HG02678 (cell line): ENCODE data around the gene FOSB.
"Not testable (repeated sequence)": the region's sequence is repeated elsewhere in the genome, so short reads cannot be mapped to it uniquely, and the experiment has no call there.

Source experiments
- ATAC-seq: cut with Tn5 transposase; IDR thresholded peaks from one replicate; pipeline ENCODE4 v1.9.1; 2021; ENCODE audit warnings: mild to moderate bottlenecking, moderate library complexity; ENCODE audit not compliant: unreplicated experiment

The FOSB gene

DNA sequence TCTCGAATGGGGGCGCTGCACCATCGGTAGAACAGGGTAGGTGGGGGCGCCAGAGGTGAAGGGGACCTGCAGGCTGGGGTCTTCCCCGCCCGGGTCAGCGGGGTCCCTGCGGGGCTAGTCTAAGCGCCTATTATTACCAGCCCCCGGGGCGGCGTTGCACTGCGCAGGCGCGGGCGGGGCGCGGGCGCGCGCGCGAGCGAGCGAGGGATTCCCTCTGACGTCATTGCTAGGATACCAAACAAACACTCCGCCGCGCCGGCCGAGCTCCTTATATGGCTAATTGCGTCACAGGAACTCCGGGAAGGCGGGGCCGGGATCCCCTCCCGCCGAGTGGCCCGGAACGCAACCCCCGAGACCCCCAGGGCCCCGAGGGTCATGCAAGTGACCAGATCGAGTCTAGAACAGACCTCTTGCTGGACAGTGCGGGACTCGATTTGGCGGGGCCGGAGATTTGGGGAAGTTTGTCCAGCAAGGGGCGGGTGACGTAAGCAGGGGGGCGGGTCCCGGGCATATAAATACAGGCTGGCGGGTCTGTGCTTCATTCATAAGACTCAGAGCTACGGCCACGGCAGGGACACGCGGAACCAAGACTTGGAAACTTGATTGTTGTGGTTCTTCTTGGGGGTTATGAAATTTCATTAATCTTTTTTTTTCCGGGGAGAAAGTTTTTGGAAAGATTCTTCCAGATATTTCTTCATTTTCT is at the start of gene FOSB:
Gene FOSB (plus strand): TSS at position 541 of the 703 bp plus-strand sequence. CDS start 591 bp downstream, outside the sequence.
- ATAC-seq, result peak; percentile 50

DNA sequence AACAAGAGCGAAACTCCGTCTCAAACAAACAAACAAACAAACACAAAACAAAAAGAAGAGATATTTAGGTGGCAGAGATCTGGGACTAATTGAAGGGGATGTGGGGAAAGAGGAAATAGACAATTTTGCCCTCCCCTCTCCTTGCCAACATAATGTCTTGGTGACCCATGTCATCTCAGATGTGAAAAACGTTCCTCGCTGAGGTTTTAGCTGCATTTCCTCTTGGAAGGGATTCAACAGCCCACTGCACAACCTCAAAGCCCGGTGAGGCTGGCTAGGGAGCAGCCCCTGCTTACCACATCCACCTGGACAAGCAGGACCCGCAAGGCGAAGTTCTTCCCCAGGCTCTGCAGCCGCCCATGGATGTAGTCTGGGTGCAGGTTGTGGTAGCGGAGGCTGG is 49.0 kb upstream of the FOSB start:
- ATAC-seq, result no peak

DNA sequence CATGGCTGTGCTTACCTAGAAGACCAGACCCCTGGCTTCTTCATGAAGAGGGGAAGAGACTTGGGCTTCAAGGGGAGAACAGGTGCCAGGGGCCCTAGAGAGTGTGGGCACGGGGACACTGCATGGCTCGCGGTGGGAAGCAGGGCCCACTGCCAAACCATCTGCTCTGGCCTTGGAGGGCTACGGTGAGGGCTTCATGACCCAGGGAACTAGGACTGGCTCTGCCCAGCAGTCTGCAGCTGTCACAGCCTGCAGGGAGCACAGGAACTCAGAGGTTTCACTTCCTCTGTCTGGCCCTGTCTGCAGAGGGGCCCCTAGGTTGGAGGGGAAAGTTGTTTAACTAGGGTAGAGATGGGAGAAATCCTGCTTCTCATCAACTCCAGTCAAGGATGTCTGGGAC is 48.4 kb upstream of the FOSB start:
- ATAC-seq, result peak; percentile 65

DNA sequence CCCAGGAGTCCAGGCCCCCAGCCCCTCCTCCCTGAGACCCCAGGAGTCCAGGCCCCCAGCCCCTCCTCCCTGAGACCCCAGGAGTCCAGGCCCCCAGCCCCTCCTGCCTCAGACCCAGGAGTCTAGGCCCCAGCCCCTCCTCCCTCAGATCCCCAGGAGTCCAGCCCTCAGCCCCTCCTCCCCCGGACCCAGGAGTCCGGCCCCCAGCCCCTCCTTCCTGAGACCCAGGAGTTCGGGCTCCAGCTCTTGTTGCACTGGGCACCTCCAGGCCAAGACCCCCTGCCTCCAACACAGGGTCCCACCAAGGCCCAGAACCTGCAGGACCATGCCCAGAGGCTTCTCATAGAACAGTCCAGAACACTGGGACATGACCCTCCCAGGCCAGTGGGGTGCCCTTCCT is 47.9 kb upstream of the FOSB start:
- ATAC-seq, result no peak

DNA sequence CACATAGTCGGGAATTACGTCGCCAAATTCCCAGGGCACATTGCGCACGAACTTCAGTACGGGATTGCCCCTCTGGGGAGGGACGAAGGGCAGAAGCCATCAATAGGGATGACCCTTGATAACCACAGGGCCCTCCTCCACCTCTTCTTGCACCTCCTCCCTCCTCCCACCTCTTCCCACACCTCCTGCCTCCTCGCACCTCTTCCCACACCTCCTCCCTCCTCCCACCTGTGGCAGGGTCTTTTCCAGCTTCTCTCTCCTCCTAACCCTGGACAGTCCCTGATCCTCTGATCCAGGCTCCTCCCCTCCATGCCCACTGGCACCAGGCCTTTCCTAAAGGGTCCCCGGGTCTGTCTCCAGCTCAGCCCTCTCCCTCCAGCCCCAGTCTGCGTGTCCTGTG is 47.4 kb upstream of the FOSB start:
- ATAC-seq, result no peak

DNA sequence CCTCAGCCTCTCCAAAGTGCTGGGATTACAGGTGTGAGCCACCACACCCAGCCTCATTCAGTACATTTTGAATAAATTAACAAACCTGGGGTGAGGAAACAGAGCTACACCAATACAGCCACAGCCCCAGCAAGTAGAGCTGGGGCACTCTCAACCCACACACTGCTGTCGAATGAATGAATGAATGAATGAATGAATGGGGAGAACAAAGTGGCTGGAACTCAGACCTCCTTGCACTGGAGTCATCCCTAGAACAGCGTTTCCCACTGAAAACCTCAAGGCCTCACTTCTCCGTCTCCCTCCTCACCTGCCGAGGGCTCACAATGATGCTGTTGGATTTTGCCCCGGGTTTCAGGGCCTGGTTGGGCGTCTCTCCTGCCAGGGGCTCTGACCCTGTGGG is 46.9 kb upstream of the FOSB start:
- no peak for ATAC-seq

DNA sequence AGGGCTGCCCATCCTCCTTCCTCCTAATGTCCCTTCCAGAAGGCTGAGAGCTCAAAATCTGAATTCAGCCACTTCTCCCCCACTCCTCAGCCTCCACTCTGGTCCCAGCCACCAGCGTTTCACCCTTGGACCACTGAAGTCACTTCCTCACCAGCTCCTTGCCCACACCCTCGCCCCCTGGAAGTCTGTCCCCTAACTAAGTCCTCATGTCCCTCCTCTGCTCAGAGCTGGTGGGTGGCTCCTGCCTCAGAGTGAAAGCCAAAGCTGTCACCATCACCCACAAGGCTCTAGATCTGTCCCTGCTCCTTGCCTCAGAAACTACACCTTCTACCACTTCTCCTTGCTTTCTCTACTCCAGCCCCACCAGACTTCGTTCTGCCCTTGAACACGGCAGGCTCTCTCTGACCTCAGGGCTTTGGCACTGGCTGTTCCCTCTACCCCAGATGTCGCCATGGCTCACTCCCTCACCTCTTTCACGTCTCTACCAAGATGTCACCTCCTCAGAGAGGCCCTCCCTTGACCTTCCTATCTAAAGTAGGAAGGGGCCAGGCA is 45.8 kb upstream of the FOSB start:
- no peak for ATAC-seq

DNA sequence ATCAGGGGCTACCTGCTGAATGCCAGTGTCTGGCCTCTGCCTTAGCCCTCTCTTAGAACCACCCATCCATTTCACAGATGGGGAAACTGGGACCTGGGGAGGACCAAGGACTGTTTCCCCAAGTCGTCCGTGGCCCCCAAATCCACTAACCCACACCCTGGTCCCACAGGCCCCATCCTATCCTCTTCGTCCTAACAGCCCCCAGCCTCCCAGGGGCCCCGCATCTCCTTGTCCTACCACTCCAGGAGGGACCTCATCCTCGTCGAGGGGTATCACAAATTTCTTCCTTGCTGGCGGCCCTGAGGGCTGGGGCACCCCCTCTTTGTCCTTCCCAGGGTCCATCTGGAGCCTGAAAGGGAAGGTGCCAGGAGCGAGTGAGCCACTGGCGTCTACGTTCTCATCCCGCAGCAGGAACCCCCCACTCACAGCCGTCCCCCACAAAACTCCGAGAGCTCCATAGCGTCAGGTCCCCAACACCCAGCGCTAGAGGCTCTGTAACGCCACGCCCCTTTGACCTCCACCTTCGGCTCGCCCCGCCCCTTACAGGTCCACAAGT is 44.7 kb upstream of the FOSB start:
- ATAC-seq, result no peak

DNA sequence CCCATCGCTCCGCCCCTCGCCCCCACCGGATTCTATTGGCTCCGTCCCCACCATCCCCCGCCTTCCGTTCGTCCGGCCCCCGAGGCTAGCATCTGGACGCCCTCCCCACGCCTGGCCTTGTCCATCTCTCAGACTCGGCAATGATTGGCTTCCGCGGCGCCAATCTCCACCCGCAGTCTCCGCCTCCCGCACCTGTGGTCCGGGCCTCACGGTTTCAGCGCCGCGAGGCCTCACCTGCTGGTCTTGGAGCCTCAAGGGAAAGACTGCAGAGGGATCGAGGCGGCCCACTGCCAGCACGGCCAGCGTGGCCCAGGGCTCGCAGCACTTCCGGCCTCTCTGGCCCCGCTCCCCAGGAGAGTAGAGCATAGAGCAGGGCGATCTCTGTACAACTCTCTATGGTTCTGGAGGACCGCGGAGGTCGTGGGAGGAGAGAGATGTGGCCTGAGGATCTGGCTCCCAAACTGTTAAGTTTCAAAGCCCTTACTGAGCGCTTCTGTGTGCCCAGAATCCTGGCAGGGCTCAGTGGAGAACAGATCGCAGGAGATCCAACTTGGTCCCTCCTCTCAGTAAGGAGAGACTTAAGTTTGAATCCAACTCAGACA is 44.1 kb upstream of the FOSB start, which contains the start of gene ERCC1:
Gene ERCC1 (minus strand): TSS at position 329 of the 602 bp plus-strand sequence. CDS start 543 bp downstream, outside the sequence.
- ATAC-seq, result peak; percentile 70

DNA sequence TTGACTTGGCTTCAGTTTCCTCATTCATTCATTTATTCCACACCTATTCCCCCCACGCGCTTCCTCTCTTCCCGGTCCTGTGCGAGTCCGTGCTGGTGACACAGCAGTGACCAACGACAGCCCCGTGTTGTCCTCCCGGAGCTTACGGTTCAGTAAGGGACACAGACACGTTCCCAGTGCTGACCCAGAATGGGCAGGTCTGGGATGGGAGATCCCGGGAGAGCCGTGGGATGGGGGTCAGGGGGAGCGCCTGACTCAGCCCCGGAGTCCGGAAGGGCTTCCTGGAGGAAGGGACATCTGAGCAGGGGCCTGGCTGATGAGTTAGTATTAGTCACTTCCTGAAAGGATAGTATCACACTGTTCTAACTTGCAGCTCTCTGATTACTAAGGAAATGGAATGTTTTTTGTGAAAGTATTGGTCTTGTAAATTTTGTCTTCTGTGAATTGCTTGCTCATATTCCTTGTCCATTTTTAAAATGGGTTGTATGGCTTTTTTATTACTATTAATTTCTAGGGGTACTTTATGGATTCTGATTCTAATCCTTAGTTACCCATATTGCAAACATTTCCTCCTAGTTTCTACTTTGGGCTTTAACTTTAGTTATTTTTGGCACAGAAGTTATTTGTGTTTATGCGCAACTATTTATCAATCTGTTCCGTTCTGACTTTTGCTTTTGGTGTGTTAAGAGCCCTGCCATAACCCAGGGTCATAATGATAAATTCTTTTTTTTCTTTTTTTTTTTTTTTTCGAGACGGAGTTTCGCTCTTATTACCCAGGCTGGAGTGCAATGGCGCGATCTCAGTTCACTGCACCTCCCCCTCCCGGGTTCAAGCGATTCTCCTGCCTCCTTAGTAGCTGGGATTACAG is 43.4 kb upstream of the FOSB start:
- ATAC-seq, result no peak

DNA sequence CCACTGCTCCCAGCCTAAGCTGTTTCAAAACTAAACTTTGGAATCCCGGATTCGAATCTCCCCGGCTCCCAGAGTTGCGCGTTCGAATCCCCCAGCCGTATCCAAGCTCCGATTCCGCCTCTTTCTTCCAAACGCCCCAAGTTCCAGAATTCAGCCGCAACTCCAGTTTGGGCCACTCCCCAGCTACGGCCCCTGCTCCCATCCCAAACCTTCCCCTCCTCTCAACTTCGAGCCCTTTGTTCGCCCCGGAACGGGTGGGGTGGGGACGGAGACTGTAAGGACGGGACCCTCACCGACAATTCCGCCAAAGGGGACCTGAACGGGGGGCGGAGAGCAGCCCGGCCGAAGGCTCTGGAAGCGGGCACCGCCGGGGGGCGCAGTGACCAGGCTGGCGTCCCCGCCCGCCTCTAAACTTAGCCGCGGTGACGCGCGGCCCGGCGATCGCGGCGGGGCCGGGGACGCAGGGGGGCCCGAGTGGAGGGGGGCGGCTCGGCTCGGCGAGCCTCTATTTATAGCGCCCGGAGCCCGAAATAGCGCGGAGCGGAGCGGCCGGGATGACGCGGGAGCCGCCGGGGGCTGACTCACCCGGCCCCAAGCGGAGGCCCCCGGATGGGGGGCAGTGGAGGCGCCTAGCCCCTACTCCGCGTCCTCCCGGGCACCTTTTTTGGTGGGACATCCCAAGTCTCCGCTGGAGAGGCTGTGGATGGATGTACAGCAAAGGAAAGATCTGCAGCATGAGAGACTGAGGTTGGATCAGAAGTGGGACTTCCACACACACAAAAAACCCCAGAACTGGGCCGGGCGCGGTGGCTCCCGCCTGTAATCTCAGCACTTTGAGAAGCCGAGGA is 39.2 kb upstream of the FOSB start:
- ATAC-seq, result no peak

DNA sequence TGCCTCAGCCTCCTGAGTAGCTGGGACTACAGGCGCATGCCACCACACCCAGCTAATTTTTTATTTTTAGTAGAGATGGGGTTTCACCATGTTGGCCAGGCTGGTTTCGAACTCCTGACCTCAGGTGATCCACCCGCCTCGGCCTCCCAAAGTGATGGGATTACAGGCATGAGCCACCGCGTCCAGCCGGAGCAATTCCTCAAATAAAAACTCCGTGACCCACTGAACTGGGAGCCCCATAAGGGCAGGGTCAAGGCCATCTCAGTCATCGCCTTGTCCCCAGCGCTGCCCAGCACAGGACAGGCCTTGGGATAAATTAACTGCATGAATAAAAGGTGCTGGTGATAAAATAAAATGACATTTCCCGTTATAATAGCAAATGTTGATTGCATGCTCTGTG is 37.9 kb upstream of the FOSB start:
- not testable (repeated sequence) for ATAC-seq

DNA sequence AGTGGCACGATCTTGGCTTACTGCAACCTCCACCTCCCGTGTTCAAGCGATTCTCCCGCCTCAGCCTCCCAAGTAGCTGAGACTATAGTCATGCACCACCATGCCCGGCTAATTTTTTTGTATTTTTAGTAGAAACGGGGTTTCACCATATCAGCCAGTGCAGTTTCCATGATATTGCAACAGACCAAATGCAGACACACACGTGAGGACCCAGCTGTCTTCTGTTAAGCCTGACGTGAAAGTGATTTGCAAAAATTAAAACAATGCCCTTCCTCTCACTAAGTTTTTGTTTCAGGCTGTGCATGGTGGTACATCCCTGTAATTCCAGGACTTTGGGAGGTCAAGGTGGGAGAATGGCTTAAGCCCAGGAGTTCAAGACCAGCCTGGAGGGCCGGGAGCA is 36.8 kb upstream of the FOSB start:
- ATAC-seq, result not testable (repeated sequence)

DNA sequence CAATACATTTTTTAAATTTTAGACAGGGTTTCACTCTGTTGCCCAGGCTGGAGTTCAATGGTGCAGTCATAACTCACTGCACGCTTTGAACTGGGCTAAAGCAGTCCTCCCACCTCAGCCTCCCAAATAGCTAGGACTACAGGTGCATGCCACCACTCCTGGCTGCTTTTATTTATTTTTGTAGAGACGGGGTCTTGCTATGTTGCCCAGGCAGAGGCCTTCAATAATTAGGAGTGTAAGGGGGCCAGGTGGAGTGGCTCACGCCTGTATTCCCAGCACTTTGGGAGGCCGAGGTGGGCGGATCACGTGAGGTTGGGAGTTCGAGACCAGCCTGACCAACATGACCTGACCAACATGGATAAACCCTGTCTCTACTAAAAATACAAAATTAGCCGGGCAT is 35.3 kb upstream of the FOSB start:
- not testable (repeated sequence) for ATAC-seq

DNA sequence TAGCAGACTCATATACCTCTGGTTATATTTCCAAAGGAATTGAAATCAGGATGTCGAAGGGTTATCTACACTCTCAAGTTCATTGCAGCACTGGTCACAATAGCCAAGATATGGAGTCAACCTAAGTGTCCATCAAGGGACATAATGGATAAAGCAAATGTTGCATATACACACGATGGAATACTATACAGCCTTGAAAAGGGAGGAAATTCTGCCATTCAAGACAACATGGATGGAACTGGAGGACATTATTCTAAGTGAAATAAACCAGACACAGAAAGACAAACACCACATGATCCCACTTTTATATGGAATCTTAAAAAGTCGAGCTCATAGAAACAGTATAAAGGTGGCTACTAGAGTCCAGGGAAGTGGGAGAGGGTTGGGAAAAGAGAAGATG is 30.5 kb upstream of the FOSB start:
- ATAC-seq, result no peak

DNA sequence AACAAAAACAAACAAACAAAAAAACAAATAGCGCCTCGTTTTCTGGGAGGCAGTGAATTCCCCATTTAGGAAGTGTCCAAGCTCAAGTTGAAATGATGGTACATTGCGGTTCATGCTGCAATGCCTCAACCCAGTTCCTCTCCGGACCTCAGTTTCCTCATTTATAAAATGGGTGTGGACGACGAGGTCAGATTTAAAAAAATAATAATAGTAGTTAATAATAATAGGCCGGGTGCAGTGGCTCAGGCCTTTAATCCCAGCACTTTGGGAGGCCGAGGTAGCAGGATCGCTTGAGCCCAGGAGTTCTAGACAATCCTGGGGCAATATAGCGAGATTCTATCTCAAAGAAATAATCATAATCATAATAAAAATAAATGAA is 28.6 kb upstream of the FOSB start:
- no peak for ATAC-seq

DNA sequence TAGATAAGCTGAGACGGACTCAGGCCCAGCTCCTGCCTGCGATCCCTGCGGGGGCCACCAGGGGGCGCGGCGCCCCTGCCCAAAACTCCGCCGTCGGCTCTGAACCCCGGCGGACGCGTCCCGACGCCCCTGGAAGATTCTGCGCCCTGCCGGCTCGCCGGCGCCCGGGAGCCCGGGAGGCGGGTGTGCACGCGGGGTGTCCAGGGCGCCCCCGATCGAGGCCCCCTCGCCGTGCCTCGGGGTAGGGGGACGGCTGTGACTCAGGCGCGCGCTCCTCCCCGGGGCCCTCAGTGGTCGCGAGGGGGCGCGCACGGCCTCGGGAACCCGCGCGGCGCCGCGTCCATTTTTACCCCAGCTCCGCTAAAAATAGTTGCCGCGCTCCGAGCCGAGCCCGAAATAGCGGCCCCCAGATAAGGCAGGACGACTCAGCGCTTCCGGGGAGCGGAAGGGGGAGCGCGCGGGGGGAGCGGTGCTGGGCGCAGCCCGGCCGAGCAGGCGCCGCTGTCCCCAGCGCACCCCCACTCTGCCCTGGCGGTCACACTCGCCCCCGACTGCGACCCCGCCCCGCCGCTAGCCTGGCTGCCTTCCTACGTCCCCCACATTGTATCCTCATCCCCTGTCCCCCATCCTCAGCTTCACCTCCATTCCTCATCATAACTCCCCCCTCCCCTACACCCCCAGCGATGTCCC is 28.1 kb upstream of the FOSB start:
- peak; percentile 67 for ATAC-seq

DNA sequence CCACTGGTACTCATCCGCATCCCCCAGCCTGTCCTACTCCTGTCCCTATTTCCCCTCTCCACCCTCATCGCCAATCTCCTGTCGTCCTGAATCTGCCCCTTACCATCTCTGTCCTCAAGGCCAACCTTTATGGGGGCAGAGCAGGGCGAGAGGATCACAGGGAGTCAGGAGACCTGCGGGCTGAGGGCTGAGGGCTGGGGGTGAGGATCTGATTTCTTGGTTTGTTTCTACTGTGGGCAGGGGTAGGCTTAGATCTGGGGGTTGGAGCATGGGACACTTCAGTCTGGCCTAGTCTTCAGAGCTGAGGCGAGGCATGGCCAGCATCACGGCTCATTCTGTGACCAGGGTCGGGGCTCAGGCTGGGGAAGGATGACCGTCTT is 27.5 kb upstream of the FOSB start:
- no peak for ATAC-seq

DNA sequence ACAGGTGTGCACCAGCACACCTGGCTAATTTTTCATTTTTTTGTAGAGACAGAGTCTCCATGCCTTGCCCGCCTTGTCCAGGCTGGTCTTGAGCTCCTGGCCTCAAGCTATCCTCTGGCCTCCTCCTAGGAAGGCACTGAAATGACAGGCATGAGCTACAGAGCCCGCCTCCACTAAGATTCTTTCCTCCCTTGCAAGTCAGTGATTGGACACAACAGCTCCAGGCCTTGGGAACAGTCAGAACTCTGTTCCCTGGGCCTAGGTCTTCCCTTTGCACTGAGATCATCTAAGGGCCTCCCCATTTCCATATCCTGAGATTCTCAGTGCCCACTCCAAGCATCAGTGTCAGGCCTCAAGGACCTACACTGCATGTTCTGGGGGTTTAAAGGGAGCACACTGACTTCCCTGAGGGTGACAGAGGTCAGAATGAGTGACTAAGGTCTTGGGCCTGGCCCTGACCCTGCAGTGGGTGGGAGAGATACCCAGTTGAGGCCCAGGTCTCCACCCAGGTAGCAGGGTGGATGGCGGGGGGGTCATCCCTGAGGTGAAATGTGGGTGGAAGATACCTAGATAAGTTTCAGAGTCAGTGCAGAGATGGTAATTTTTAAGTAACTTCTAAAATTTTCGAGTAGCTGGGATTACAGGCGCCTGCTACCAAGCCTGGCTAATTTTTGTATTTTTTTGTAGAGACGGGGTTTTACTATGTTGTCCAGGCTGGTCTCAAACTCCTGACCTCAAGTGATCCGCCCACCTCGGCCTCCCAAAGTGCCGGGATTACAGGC is 26.7 kb upstream of the FOSB start:
- no peak for ATAC-seq
